ENCODE measurements around the gene CCDC90B. TPM values are rescaled to one million over a fixed set of nuclear protein-coding genes. Genes with fewer than 3 reads are reported as not detected.
"Not testable (repeated sequence)": the region's sequence is repeated elsewhere in the genome, so short reads cannot be mapped to it uniquely, and the experiment has no call there.

CCDC90B gene
- total RNA-seq, 1 experiment from 2014 or later, result 48.9 TPM

GRCh38 chr11:83271734-83272133 is 14.4 kb downstream of the CCDC90B start:
- H3K4me3 Mint-ChIP-seq, H3K4me1 Mint-ChIP-seq: not testable (repeated sequence)
- TF ChIP-seq GTF2I (CRISPR knock-in tag; conservative IDR thresholded peaks at IDR 0.05), result 0 out of 2 replicates have a peak, but pooled peaks have one; percentile 9

DNA sequence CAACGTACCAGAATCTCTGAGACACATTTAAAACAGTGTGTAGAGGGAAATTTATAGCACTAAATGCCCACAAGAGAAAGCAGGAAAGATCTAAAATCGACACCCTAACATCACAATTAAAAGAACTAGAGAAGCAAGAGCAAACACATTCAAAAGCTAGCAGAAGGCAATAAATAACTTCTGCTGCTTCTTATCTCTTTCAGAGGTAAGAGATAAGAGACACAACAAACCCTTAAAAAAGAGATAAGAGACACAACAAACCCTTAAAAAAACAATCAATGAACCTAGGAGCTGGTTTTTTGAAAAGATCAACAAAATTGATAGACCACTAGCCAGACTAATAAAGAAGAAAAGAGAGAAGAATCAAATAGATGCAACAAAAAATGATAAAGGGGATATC is 17.1 kb downstream of the CCDC90B start:
- H3K4me3 Mint-ChIP-seq; H3K27me3 Mint-ChIP-seq (ENCODE audit: low read depth); H3K27ac Mint-ChIP-seq; DNase-seq (ENCODE audit: low spot score); CTCF ChIA-PET; H3K9me3 Mint-ChIP-seq; POLR2A ChIA-PET; H3K4me1 Mint-ChIP-seq; ATAC-seq: not testable (repeated sequence)
- H3K36me3 Mint-ChIP-seq, result peaks cover 82% of the 10 kb centered on the region

More at GRCh38 chr11:83271734-83272133, 14.4 kb downstream of the CCDC90B start:
- CTCF ChIA-PET; ATAC-seq; H3K9me3 Mint-ChIP-seq; DNase-seq (ENCODE audit: low spot score); H3K27me3 Mint-ChIP-seq (ENCODE audit: low read depth); H3K27ac Mint-ChIP-seq; POLR2A ChIA-PET: not testable (repeated sequence)
- peaks cover 69% of the 10 kb centered on the region for H3K36me3 Mint-ChIP-seq

GRCh38 chr11:83265331-83265730 is 20.8 kb downstream of the CCDC90B start:
- H3K4me1 Mint-ChIP-seq, result no peaks in the 10 kb centered on the region
- ATAC-seq (no peak), DNase-seq (ENCODE audit: low spot score) (no peak)
- H3K9me3 Mint-ChIP-seq, result no peaks in the 10 kb centered on the region
- no peak overlapping the region for H3K27ac Mint-ChIP-seq
- CTCF ChIA-PET, result no interaction called here
- H3K4me3 Mint-ChIP-seq, result no peak overlapping the region
- no peaks in the 10 kb centered on the region for H3K27me3 Mint-ChIP-seq (ENCODE audit: low read depth)
- H3K36me3 Mint-ChIP-seq, result peaks cover 66% of the 10 kb centered on the region
- POLR2A ChIA-PET, result no interaction called here
- TF ChIP-seq, protein P1, sequence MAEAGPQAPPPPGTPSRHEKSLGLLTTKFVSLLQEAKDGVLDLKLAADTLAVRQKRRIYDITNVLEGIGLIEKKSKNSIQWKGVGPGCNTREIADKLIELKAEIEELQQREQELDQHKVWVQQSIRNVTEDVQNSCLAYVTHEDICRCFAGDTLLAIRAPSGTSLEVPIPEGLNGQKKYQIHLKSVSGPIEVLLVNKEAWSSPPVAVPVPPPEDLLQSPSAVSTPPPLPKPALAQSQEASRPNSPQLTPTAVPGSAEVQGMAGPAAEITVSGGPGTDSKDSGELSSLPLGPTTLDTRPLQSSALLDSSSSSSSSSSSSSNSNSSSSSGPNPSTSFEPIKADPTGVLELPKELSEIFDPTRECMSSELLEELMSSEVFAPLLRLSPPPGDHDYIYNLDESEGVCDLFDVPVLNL (CRISPR knock-in tag; IDR thresholded peaks at IDR 0.05; ENCODE audit: borderline replicate concordance, low read depth), result no peak
- TF ChIP-seq, protein P2, sequence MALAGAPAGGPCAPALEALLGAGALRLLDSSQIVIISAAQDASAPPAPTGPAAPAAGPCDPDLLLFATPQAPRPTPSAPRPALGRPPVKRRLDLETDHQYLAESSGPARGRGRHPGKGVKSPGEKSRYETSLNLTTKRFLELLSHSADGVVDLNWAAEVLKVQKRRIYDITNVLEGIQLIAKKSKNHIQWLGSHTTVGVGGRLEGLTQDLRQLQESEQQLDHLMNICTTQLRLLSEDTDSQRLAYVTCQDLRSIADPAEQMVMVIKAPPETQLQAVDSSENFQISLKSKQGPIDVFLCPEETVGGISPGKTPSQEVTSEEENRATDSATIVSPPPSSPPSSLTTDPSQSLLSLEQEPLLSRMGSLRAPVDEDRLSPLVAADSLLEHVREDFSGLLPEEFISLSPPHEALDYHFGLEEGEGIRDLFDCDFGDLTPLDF (CRISPR knock-in tag; IDR thresholded peaks at IDR 0.05), result no peak
- TF ChIP-seq NR1H2 (CRISPR knock-in tag; IDR thresholded peaks at IDR 0.05) (no peak), E2F5 (CRISPR knock-in tag; IDR thresholded peaks at IDR 0.05) (no peak), GTF2I (CRISPR knock-in tag; conservative IDR thresholded peaks at IDR 0.05) (no peak), SOX15 (CRISPR knock-in tag; IDR thresholded peaks at IDR 0.05) (no peak), ELF4 (CRISPR knock-in tag; IDR thresholded peaks at IDR 0.05; ENCODE audit: low read depth) (no peak), OVOL2 (CRISPR knock-in tag; IDR thresholded peaks at IDR 0.05; ENCODE audit: borderline replicate concordance) (no peak)
- TF ChIP-seq, protein P3, sequence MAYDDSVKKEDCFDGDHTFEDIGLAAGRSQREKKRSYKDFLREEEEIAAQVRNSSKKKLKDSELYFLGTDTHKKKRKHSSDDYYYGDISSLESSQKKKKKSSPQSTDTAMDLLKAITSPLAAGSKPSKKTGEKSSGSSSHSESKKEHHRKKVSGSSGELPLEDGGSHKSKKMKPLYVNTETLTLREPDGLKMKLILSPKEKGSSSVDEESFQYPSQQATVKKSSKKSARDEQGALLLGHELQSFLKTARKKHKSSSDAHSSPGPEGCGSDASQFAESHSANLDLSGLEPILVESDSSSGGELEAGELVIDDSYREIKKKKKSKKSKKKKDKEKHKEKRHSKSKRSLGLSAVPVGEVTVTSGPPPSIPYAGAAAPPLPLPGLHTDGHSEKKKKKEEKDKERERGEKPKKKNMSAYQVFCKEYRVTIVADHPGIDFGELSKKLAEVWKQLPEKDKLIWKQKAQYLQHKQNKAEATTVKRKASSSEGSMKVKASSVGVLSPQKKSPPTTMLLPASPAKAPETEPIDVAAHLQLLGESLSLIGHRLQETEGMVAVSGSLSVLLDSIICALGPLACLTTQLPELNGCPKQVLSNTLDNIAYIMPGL (CRISPR knock-in tag; IDR thresholded peaks at IDR 0.05), result no peak

- Mint-ChIP-seq H3K9me3 (no peaks in the 10 kb centered on the region), H3K27ac (no peak overlapping the region), H3K4me3 (no peak overlapping the region), H3K4me1 (no peaks in the 10 kb centered on the region), H3K36me3 (peaks cover 18% of the 10 kb centered on the region), H3K27me3 (ENCODE audit: low read depth) (no peaks in the 10 kb centered on the region)
- DNase-seq (ENCODE audit: low spot score) (no peak), ATAC-seq (no peak)
- TF ChIP-seq GABPB1 (CRISPR knock-in tag; IDR thresholded peaks at IDR 0.05) (no peak), E2F5 (CRISPR knock-in tag; IDR thresholded peaks at IDR 0.05) (no peak), SMAD3 (CRISPR knock-in tag; IDR thresholded peaks at IDR 0.05; ENCODE audit: borderline replicate concordance) (no peak), ATF3 (CRISPR knock-in tag; conservative IDR thresholded peaks at IDR 0.05) (no peak), GRHL2 (CRISPR knock-in tag; IDR thresholded peaks at IDR 0.05; ENCODE audit: insufficient replicate concordance, severe bottlenecking) (no peak)
- ChIA-PET CTCF (no interaction called here), POLR2A (no interaction called here)
Measured at GRCh38 chr11:83259559-83259958, 26.6 kb downstream of the CCDC90B start.

Data from WTC11 (cell line).